Astrocyte (in vitro differentiated cells and primary cell): Measurements from ENCODE around the gene NMNAT3.

Experiments used
- CTCF ChIP-seq: IDR thresholded peaks from 2 replicates; pipeline ENCODE4 v1.5.1; 2011; ENCODE audit warnings: low read depth, mild to moderate bottlenecking, inconsistent platforms, low read length, moderate library complexity; ENCODE audit not compliant: insufficient read depth
- EZH2 ChIP-seq: IDR thresholded peaks from 2 replicates; pipeline ENCODE4 v1.6.1; 2012; ENCODE audit warnings: mild to moderate bottlenecking, low read length, inconsistent platforms; ENCODE audit not compliant: insufficient read depth

GRCh38 chr3:139670196-139670595 is 7.6 kb downstream of the NMNAT3 start:
- TF ChIP-seq CTCF (no peak), EZH2 (no peak)
